ENCODE data around the gene ZNF76.

- TF ChIP-seq CTCF (IDR thresholded peaks at IDR 0.05; ENCODE audit: insufficient read depth, low read length, poor library complexity, severe bottlenecking) = no peak
- TF ChIP-seq EZH2phosphoT487 (conservative IDR thresholded peaks at IDR 0.05; ENCODE audit: low read length) = no peak
Measured at GRCh38 chr6:35293681-35294080, 34.1 kb downstream of the ZNF76 start.
